ENCODE measurements around the gene SLC13A2.

The SLC13A2 gene

GRCh38 chr17:28547096-28547622, 73.7 kb downstream of the SLC13A2 start:
- H3K4me1 Mint-ChIP-seq, result peaks cover 46% of the 10 kb centered on the region

More at GRCh38 chr17:28547096-28547622, 73.7 kb downstream of the SLC13A2 start:
- no peaks in the 10 kb centered on the region for H3K9me3 Mint-ChIP-seq
- H3K27ac Mint-ChIP-seq, result peak overlapping the region; percentile 86
- peak overlapping the region; percentile 57 for H3K4me3 Mint-ChIP-seq
- no peaks in the 10 kb centered on the region for H3K27me3 Mint-ChIP-seq
- H3K36me3 Mint-ChIP-seq, result no peaks in the 10 kb centered on the region

Measured in activated naive CD4-positive, alpha-beta T cell treated with anti-CD3 and anti-CD28 coated beads, Interleukin-2, amount 50 U/mL, for 24 hours (primary cell).